Endothelial cell of umbilical vein (primary cell): ENCODE results near the gene TNKS2. TPM values are rescaled to one million over a fixed set of nuclear protein-coding genes. Genes with fewer than 3 reads are reported as not detected.

ENCODE experiments used
- BruUV-seq: library from RNA; stranded (reverse); fragments of 400-500 nt; replicated peaks from 2 replicates; lab custom pipeline; 2021; lab: Mats Ljungman, UMichigan
- CTCF ChIA-PET: fragments of 300-600, 350-600 bp; sonication (Branson Sonifier 250); formaldehyde crosslinking; loops from one replicate; lab custom pipeline; 2021; ENCODE audit warnings: antibody characterized with exemption, inconsistent platforms; lab: Charles Lee
- POLR2A ChIA-PET: fragments of 300-600, 350-600 bp; sonication (Branson Sonifier 250); formaldehyde crosslinking; loops from one replicate; lab custom pipeline; 2021; ENCODE audit warnings: antibody characterized with exemption, inconsistent platforms; lab: Charles Lee
- DNase-seq: peaks from one replicate; pipeline ENCODE4 v3.0.0-alpha.2; 2011; ENCODE audit warnings: low read depth, low spot score
- FAIRE-seq: peaks from 2 replicates; lab custom pipeline; 2011; peaks lifted over from hg19 to GRCh38; lab: Jason Lieb, UNC
- H2AFZ ChIP-seq: 2 replicates; pipeline ENCODE4 v1.6.0; 2012; ENCODE audit warnings: low read depth, low read length, control low read depth, inconsistent platforms
- H3K27ac ChIP-seq: 2 replicates; pipeline ENCODE4 v1.5.1; 2011; ENCODE audit warnings: low read depth, mild to moderate bottlenecking, control low read depth, low read length, moderate library complexity; ENCODE audit not compliant: insufficient read depth
- H3K27me3 ChIP-seq, 2 experiments: 2 replicates each; pipeline versions ENCODE4 v1.6.0 to v1.6.1; 2011; ENCODE audit warnings: low read length in 2 of 2, mixed read lengths in 1 of 2; ENCODE audit not compliant: control insufficient read depth in 2 of 2, insufficient read depth in 2 of 2
- H3K36me3 ChIP-seq, 2 experiments: 2 replicates in 1 of 2; 3 replicates in 1 of 2; pipeline ENCODE4 v1.5.1; 2011; ENCODE audit warnings: low read length in 2 of 2, mild to moderate bottlenecking in 1 of 2, moderate library complexity in 1 of 2; ENCODE audit not compliant: control insufficient read depth in 2 of 2, insufficient read depth in 2 of 2; ENCODE audit errors: extremely low read depth in 1 of 2
- H3K4me1 ChIP-seq: 3 replicates; pipeline ENCODE4 v1.5.1; 2011; ENCODE audit warnings: mild to moderate bottlenecking, low read length; ENCODE audit not compliant: control insufficient read depth, insufficient read depth; ENCODE audit errors: extremely low read depth
- H3K4me2 ChIP-seq: 2 replicates; pipeline ENCODE4 v1.6.1; 2011; ENCODE audit warnings: low read length, control low read depth, mixed read lengths; ENCODE audit not compliant: insufficient read depth
- H3K4me3 ChIP-seq, 3 experiments: fragments of 200-600 bp in 1 of 3; sonication (generic), shearing (Covaris generic) in 1 of 3; replicated peaks in 1 of 3; 2 replicates each; pipeline ENCODE4 v1.5.1; 2011 to 2016; ENCODE audit warnings: control low read depth in 3 of 3, low read length in 3 of 3, mild to moderate bottlenecking in 2 of 3, inconsistent platforms in 1 of 3, low read depth in 1 of 3, moderate library complexity in 1 of 3; ENCODE audit not compliant: insufficient read depth in 1 of 3
- H3K79me2 ChIP-seq: 2 replicates; pipeline ENCODE4 v1.6.0; 2012; ENCODE audit warnings: low read length, inconsistent platforms; ENCODE audit not compliant: control insufficient read depth, insufficient read depth
- H3K9ac ChIP-seq: replicated peaks from 2 replicates; pipeline ENCODE3; 2011; ENCODE audit warnings: low read length, control low read depth; ENCODE audit not compliant: insufficient read depth; ENCODE audit errors: extremely low read depth
- H3K9me1 ChIP-seq: replicated peaks from 3 replicates; pipeline ENCODE4 v1.6.0; 2011; ENCODE audit warnings: mild to moderate bottlenecking, low read length; ENCODE audit not compliant: control insufficient read depth, insufficient read depth; ENCODE audit errors: extremely low read depth
- H3K9me3 ChIP-seq: replicated peaks from 2 replicates; pipeline ENCODE4 v1.5.1; 2012; ENCODE audit warnings: low read length, inconsistent platforms; ENCODE audit not compliant: control insufficient read depth, insufficient read depth
- H4K20me1 ChIP-seq: replicated peaks from 2 replicates; pipeline ENCODE3; 2011; ENCODE audit warnings: mild to moderate bottlenecking, low read length; ENCODE audit not compliant: control insufficient read depth, insufficient read depth; ENCODE audit errors: extremely low read depth
- EZH2 ChIP-seq: IDR thresholded peaks from 2 replicates; pipeline ENCODE4 v1.6.1; 2012; ENCODE audit warnings: borderline replicate concordance, low read depth, mild to moderate bottlenecking, moderate library complexity, low read length, inconsistent platforms; ENCODE audit not compliant: severe bottlenecking
- FOS ChIP-seq: IDR thresholded peaks from 2 replicates; pipeline ENCODE4 v1.6.1; 2011; ENCODE audit warnings: mild to moderate bottlenecking, low read length, moderate library complexity, borderline replicate concordance; ENCODE audit not compliant: insufficient read depth
- GATA2 ChIP-seq: IDR thresholded peaks from 2 replicates; pipeline ENCODE4 v1.7.0; 2011; ENCODE audit warnings: low read depth, mild to moderate bottlenecking, moderate library complexity, mixed read lengths, low read length; ENCODE audit not compliant: insufficient read length, insufficient read depth
- JUN ChIP-seq: IDR thresholded peaks from 2 replicates; pipeline ENCODE4 v1.6.1; 2011; ENCODE audit warnings: borderline replicate concordance, low read depth; ENCODE audit not compliant: insufficient read length, insufficient read depth
- MAX ChIP-seq: IDR thresholded peaks from 2 replicates; pipeline ENCODE4 v1.6.1; 2011; ENCODE audit not compliant: insufficient read depth, insufficient read length
- MYC ChIP-seq: IDR thresholded peaks from one replicate; pipeline ENCODE4 v1.6.1; 2011; ENCODE audit warnings: mild to moderate bottlenecking, low read depth, low read length
- POLR2A ChIP-seq: IDR thresholded peaks from 2 replicates; pipeline ENCODE4 v1.6.1; 2012; ENCODE audit warnings: low read depth, mild to moderate bottlenecking, control low read depth, low read length
- POLR2AphosphoS5 ChIP-seq: IDR thresholded peaks from 2 replicates; pipeline ENCODE4 v1.6.1; 2012; ENCODE audit warnings: low read depth, mild to moderate bottlenecking, control low read depth, low read length, moderate library complexity; ENCODE audit not compliant: insufficient read depth
- dilution Hi-C: fragments of 300-500 bp; cut with MboI; formaldehyde crosslinking; loops from one replicate; pipeline ENCODE4 v1.15.0; 2019; ENCODE audit warnings: low sequenced_read_pairs; ENCODE audit not compliant: extremely low pct_ligation_motif_present
- intact Hi-C: fragments of 100-400 bp; cut with micrococcal nuclease; formaldehyde crosslinking; loops from one replicate; pipeline ENCODE4 v1.10.0; 2022
- polyA plus RNA-seq, 4 experiments: library from polyadenylated mRNA; depleted of rRNA in 3 of 4; stranded (reverse) in 3 of 4; unstranded in 1 of 4; fragments of >200 nt; gene quantifications; 2 replicates each; pipeline versions ENCODE4 v1.2.1 to v1.2.3, GENCODE V29; 2011 to 2012; ENCODE audit warnings: missing spikeins in 1 of 4
- total RNA-seq: library from RNA; stranded (reverse); gene quantifications from 2 replicates; pipeline ENCODE4 v1.2.3, GENCODE V29; 2021
- TF ChIP-seq, protein P1 (sequence below), 2 donors: IDR thresholded peaks; 1 replicate in 1 of 2; 2 replicates in 1 of 2; pipeline ENCODE4 v1.5.1; 2011; ENCODE audit warnings: low read length in 2 of 2, mild to moderate bottlenecking in 2 of 2, moderate library complexity in 2 of 2, control low read depth in 1 of 2, inconsistent platforms in 1 of 2, low read depth in 1 of 2; ENCODE audit not compliant: insufficient read depth in 1 of 2; ENCODE audit errors: extremely low read depth in 1 of 2

Gene TNKS2
- total and polyA plus RNA-seq, 2 donors (not counting 3 experiments of a cell fraction or from before 2014, with no cell fraction given): 13.6 to 34.0 TPM

DNA sequence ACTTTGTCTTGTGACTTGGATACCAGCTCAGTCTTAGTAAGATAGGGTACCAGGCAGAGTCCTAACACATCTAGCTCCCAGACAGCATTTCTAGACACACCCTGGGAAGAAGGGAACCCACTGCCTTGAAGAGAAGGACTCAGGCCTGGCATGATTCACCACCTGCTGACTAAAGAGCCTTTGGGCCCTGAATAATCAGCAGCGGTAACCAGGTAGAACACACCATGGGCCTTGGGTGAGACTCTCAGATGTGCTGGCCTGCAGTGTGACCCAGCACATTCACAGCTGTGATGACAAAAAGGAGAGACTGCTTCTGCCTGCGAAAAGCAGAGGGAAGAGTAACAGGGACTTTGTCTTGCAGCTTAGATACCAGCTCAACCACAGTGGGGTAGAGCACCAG lies 10.4 kb upstream of the TNKS2 start:
- Histone ChIP-seq H3K79me2 (no peaks in the 10 kb centered on the region), H3K4me3 (no peak overlapping the region), H2AFZ (no peak overlapping the region), H3K36me3 (no peaks in the 10 kb centered on the region), H3K9ac (no peak overlapping the region), H3K27ac (no peak overlapping the region), H3K27me3 (peaks cover 2% of the 10 kb centered on the region in 2 experiments), H3K4me1 (no peaks in the 10 kb centered on the region), H3K4me2 (no peak overlapping the region), H4K20me1 (no peaks in the 10 kb centered on the region), H3K9me3 (no peaks in the 10 kb centered on the region), H3K9me1 (no peaks in the 10 kb centered on the region)
- TF ChIP-seq, protein P1, sequence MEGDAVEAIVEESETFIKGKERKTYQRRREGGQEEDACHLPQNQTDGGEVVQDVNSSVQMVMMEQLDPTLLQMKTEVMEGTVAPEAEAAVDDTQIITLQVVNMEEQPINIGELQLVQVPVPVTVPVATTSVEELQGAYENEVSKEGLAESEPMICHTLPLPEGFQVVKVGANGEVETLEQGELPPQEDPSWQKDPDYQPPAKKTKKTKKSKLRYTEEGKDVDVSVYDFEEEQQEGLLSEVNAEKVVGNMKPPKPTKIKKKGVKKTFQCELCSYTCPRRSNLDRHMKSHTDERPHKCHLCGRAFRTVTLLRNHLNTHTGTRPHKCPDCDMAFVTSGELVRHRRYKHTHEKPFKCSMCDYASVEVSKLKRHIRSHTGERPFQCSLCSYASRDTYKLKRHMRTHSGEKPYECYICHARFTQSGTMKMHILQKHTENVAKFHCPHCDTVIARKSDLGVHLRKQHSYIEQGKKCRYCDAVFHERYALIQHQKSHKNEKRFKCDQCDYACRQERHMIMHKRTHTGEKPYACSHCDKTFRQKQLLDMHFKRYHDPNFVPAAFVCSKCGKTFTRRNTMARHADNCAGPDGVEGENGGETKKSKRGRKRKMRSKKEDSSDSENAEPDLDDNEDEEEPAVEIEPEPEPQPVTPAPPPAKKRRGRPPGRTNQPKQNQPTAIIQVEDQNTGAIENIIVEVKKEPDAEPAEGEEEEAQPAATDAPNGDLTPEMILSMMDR (IDR thresholded peaks at IDR 0.05; ENCODE audit: extremely low read depth in 1 of 2, insufficient read depth in 1 of 2, low read depth in 1 of 2, low read length in 2 of 2): no peak
- TF ChIP-seq FOS (no peak), GATA2 (no peak), MYC (no peak)
- ChIA-PET CTCF (no interaction called here), POLR2A (no interaction called here)
- FAIRE-seq (no peak), DNase-seq (no peak)
- no TSS peak for BruUV-seq
- dilution Hi-C loops (no loop called here), intact Hi-C loops (no loop called here)

GRCh38 chr10:91788527-91788926 lies 9.7 kb upstream of the TNKS2 start:
- Histone ChIP-seq H3K4me1 (no peaks in the 10 kb centered on the region), H3K9me3 (no peaks in the 10 kb centered on the region), H3K9me1 (no peaks in the 10 kb centered on the region), H3K36me3 (no peaks in the 10 kb centered on the region), H3K4me2 (no peak overlapping the region), H3K4me3 (no peak overlapping the region), H3K9ac (no peak overlapping the region), H2AFZ (no peak overlapping the region), H3K27me3 (peaks cover 0 to 2% of the 10 kb centered on the region in 2 experiments), H3K79me2 (no peaks in the 10 kb centered on the region), H4K20me1 (no peaks in the 10 kb centered on the region), H3K27ac (no peak overlapping the region)
- dilution Hi-C loops: no loop called here
- ChIA-PET CTCF (no interaction called here), POLR2A (no interaction called here)
- no TSS peak for BruUV-seq
- FAIRE-seq (no peak), DNase-seq (no peak)
- intact Hi-C loops: no loop called here
- TF ChIP-seq FOS: no peak
- no peak for TF ChIP-seq POLR2A
- TF ChIP-seq JUN: no peak
- no peak for TF ChIP-seq POLR2AphosphoS5
- no peak for TF ChIP-seq GATA2
- TF ChIP-seq MYC: no peak
- TF ChIP-seq MAX: no peak
- TF ChIP-seq, protein P1 (IDR thresholded peaks at IDR 0.05; ENCODE audit: extremely low read depth in 1 of 2, insufficient read depth in 1 of 2, low read depth in 1 of 2, low read length in 2 of 2): no peak
- no peak for TF ChIP-seq EZH2
